IPS DF 19.7 (cell line): ENCODE measurements around the gene PLEKHA6.
"Not testable (repeated sequence)": the region's sequence is repeated elsewhere in the genome, so short reads cannot be mapped to it uniquely, and the experiment has no call there.

Source experiments
- DNase-seq: peaks from one replicate; pipeline ENCODE4 v3.0.0-alpha.2; 2013; ENCODE audit warnings: low read depth, low spot score

The PLEKHA6 gene

GRCh38 chr1:204238520-204238919 lies 121.2 kb downstream of the PLEKHA6 start:
- not testable (repeated sequence) for DNase-seq

- DNase-seq, result not testable (repeated sequence)
Observed at GRCh38 chr1:204237515-204237914, 122.2 kb downstream of the PLEKHA6 start.

GRCh38 chr1:204232526-204232925 lies 127.2 kb downstream of the PLEKHA6 start:
- DNase-seq, result no peak

GRCh38 chr1:204230211-204230610 lies 129.5 kb downstream of the PLEKHA6 start:
- no peak for DNase-seq

GRCh38 chr1:204228896-204229295 lies 130.8 kb downstream of the PLEKHA6 start:
- DNase-seq, result no peak

- no peak for DNase-seq
Observed at GRCh38 chr1:204227996-204228785, 131.5 kb downstream of the PLEKHA6 start.

- DNase-seq, result no peak
Observed at GRCh38 chr1:204227351-204227750, 132.4 kb downstream of the PLEKHA6 start.

GRCh38 chr1:204225841-204226735 lies 133.6 kb downstream of the PLEKHA6 start:
- no peak for DNase-seq

GRCh38 chr1:204224655-204225054 lies 135.1 kb downstream of the PLEKHA6 start:
- no peak for DNase-seq

- DNase-seq, result no peak
Observed at GRCh38 chr1:204223129-204223860, 136.4 kb downstream of the PLEKHA6 start.

GRCh38 chr1:204222764-204223055 lies 137.0 kb downstream of the PLEKHA6 start:
- no peak for DNase-seq

GRCh38 chr1:204222006-204222763 lies 137.5 kb downstream of the PLEKHA6 start:
- no peak for DNase-seq

- DNase-seq, result no peak
Observed at GRCh38 chr1:204221271-204221670, 138.5 kb downstream of the PLEKHA6 start.

- DNase-seq, result no peak
Observed at GRCh38 chr1:204219971-204220616, 139.6 kb downstream of the PLEKHA6 start.

GRCh38 chr1:204218552-204218951 lies 141.2 kb downstream of the PLEKHA6 start:
- DNase-seq, result no peak

- no peak for DNase-seq
Observed at GRCh38 chr1:204217648-204218000, 142.1 kb downstream of the PLEKHA6 start.

GRCh38 chr1:204216880-204217647 lies 142.7 kb downstream of the PLEKHA6 start:
- no peak for DNase-seq

- no peak for DNase-seq
Observed at GRCh38 chr1:204216236-204216635, 143.5 kb downstream of the PLEKHA6 start.

- peak; percentile 91 for DNase-seq
Observed at GRCh38 chr1:204213668-204214662, 145.8 kb downstream of the PLEKHA6 start, which contains the start of gene GOLT1A. Gene GOLT1A, minus strand, starts transcription at chr1:204213988. Its CDS starts 82 bp downstream, at chr1:204213906.
